ENCODE data around the gene NLGN2. TPM values are rescaled to one million over a fixed set of nuclear protein-coding genes. Genes with fewer than 3 reads are reported as not detected.

Gene NLGN2
- total RNA-seq, 1 donor from 2014 or later = 34.3 TPM

DNA sequence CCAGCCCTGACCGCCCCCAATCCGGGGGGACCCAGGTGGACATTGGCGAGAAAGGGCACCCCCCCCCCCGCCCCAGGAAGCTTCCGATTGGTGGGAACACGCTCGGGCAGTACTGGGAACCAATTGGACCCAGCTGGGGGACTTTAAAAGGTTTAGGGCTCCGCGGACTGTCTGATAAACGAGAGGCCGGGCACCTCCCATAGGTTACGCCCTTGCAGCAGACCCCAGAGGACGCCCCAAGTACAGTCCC is 4.0 kb upstream of the NLGN2 start:
- intact Hi-C loops (cut with DNase I) = loop anchor here (1.0 to 10.0 kb wide), 2 partner anchors 73 to 281 kb away; partner anchors contain the start of genes TP53 and WRAP53
- no peaks in the 10 kb centered on the region for H3K36me3 ChIP-seq
- TF ChIP-seq, protein P1, sequence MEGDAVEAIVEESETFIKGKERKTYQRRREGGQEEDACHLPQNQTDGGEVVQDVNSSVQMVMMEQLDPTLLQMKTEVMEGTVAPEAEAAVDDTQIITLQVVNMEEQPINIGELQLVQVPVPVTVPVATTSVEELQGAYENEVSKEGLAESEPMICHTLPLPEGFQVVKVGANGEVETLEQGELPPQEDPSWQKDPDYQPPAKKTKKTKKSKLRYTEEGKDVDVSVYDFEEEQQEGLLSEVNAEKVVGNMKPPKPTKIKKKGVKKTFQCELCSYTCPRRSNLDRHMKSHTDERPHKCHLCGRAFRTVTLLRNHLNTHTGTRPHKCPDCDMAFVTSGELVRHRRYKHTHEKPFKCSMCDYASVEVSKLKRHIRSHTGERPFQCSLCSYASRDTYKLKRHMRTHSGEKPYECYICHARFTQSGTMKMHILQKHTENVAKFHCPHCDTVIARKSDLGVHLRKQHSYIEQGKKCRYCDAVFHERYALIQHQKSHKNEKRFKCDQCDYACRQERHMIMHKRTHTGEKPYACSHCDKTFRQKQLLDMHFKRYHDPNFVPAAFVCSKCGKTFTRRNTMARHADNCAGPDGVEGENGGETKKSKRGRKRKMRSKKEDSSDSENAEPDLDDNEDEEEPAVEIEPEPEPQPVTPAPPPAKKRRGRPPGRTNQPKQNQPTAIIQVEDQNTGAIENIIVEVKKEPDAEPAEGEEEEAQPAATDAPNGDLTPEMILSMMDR (IDR thresholded peaks at IDR 0.05) = no peak
- no peak for DNase-seq (ENCODE audit: low spot score in 2 of 2)
- no peaks in the 10 kb centered on the region for H3K9me3 ChIP-seq
- no peaks in the 10 kb centered on the region for H3K27me3 ChIP-seq
- H3K27ac ChIP-seq = peak overlapping the region; percentile 87 to 92
- H3K4me1 ChIP-seq = peaks cover 0 to 22% of the 10 kb centered on the region in 2 donors
- peak overlapping the region; percentile 69 to 85 for H3K4me3 ChIP-seq

DNA sequence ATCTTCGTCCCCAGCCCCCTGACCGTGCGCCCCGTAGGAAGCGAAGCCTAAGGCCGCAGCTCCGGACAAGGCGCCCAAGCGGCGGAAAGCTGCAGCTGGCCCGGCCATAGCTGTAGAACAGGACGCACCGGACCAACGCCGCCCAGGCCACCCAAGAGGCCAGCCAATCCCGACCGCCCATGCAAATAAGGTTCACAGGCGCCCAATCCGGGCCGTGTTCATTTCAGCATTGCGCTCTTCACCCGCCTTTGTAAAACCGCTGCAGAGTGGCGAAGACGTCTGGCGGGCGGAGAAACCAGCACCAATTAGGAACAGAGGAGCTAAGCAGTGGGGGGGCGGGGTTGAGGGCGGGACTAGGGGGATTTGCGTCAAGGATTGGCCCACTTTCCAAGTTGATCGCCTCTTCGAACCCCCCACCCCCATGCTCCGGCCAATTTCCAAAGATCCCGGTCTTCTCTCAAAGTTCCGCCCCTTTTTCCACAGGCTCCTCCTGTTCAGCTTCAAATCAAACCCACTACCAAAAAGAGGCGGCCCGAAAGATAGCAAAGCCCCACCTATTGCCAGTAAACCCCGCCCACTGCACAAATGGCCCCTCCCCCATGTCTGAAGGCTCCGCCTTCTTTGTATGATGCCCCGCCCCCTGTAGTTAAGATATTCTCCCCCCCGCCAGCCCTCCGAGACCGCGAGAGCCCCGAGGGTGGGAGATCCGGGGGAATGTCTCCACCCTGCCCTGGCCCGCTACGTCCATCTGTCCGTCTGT is 3.5 kb upstream of the NLGN2 start, which contains the start of gene TMEM256:
Gene TMEM256 (minus strand): TSS at position 121 of the 760 bp plus-strand sequence. CDS start 13 bp downstream, at position 108.
- peaks cover 0 to under 1% of the 10 kb centered on the region in 2 donors for H3K36me3 ChIP-seq
- no peaks in the 10 kb centered on the region for H3K27me3 ChIP-seq
- TF ChIP-seq, protein P1 (IDR thresholded peaks at IDR 0.05) = peak in 2 of 3 experiments; percentile 5 to 25
- H3K27ac ChIP-seq = peak within 1 kb of the TSS; percentile 89 to 92
- H3K4me3 ChIP-seq = peak within 1 kb of the TSS; percentile 69 to 85
- intact Hi-C loops (cut with DNase I) = loop anchor here (1.0 to 10.0 kb wide), 7 partner anchors 10 to 281 kb away; partner anchors contain the start of genes PLSCR3, POLR2A, SENP3 and TMEM102
- peak; percentile 97 to 100 for DNase-seq (ENCODE audit: low spot score in 2 of 2)
- no peaks in the 10 kb centered on the region for H3K9me3 ChIP-seq
- H3K4me1 ChIP-seq = peaks cover 0 to 22% of the 10 kb centered on the region in 2 donors

DNA sequence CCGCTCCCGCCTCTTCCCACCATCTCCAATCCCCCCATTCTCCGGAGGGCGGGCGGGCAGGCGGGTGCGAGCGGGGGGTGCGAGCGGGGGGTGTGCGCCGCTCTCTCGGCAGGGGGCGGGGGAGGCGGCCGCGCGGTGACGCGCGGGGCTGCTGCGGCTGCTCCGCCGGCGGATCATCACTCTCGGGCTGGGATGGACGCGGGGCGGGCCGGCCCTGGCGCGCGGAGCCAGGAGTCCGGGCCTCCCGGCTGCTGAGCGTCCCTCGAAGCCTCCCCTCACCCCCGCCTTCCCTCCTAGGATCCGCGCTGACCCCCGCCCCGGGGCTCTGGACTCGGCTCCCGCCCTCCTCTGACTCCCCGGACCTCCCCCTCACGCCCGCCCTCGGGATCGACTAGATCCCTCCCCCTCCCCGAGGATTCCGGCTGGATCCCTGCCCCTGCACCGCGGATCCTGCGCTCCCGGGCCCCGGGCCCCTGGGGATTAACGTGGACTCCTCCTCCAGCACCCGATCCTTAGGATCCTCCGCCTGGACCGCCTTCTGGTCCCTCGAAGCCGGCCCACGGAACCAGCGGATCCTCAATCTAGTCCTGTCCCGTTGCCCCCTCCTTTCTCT is 2.8 kb upstream of the NLGN2 start:
- H3K27me3 ChIP-seq = no peaks in the 10 kb centered on the region
- intact Hi-C loops (cut with DNase I) = loop anchor here (1.0 to 10.0 kb wide), 6 partner anchors 11 to 280 kb away; partner anchors contain the start of genes PLSCR3, POLR2A, SENP3 and TMEM102
- no peaks in the 10 kb centered on the region for H3K9me3 ChIP-seq

DNA sequence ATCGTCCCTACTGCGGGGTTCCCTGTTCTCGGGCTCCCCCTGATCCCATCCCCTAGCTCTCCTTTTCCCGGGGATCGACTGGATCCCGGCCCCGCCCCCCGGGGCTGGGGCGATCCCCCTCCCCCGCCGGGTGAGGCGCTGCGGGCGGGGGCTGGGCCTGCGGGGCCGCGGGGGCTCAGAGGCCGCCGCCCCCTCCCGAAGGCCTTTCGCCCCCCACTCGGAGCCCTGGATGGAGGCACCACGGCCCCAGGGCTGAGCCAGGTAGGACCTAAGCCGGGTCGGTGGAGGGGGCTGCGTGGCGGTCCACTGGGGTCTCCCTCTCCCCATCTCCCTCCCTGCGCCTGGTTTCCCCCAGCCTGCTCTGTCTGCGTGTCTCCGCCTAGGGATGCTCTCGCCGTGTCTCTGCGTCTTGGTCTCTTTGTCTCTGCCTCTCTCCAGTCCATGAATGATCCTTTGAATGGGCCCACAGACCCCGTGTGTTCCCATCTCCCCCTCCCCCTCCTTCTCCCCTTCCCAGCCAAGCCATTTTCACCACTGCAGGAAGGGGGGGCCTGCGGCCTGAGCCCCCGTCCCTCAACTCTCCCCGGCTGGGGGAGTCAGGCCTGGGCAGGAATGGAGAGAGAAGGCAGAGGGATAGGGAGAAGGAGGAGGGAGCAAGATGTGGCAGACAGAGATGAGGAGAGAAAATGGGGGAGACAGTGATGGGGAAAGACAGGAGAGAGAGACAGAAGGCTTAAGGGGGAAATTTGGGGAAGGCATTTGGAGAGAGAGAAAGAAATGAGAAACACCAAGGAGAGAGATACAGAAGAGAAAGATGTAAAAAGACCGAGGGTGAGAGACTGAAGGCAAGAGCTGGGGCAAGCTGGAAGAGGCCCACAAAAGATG is 2.1 kb upstream of the NLGN2 start:
- peaks cover 0 to 22% of the 10 kb centered on the region in 2 donors for H3K4me1 ChIP-seq
- TF ChIP-seq, protein P1 (IDR thresholded peaks at IDR 0.05) = no peak
- peak overlapping the region; percentile 89 to 92 for H3K27ac ChIP-seq
- H3K36me3 ChIP-seq = peaks cover 0 to 7% of the 10 kb centered on the region in 2 donors
- no peaks in the 10 kb centered on the region for H3K9me3 ChIP-seq
- no peak for DNase-seq (ENCODE audit: low spot score in 2 of 2)
- no peaks in the 10 kb centered on the region for H3K27me3 ChIP-seq
- H3K4me3 ChIP-seq = peak overlapping the region; percentile 67 to 85
- intact Hi-C loops (cut with DNase I) = loop anchor here (2.0 to 10.0 kb wide), 2 partner anchors 155 to 279 kb away; partner anchors contain the start of genes SENP3, TP53 and WRAP53

More for the DNA sequence above, 2.8 kb upstream of the NLGN2 start:
- peaks cover 0 to 22% of the 10 kb centered on the region in 2 donors for H3K4me1 ChIP-seq
- DNase-seq (ENCODE audit: low spot score in 2 of 2) = peak in 1 of 2 donors; percentile 86
- peak overlapping the region; percentile 67 to 85 for H3K4me3 ChIP-seq
- H3K27ac ChIP-seq = peak overlapping the region; percentile 89 to 92
- H3K36me3 ChIP-seq = peaks cover 0 to 7% of the 10 kb centered on the region in 2 donors
- TF ChIP-seq, protein P1 (IDR thresholded peaks at IDR 0.05) = no peak

DNA sequence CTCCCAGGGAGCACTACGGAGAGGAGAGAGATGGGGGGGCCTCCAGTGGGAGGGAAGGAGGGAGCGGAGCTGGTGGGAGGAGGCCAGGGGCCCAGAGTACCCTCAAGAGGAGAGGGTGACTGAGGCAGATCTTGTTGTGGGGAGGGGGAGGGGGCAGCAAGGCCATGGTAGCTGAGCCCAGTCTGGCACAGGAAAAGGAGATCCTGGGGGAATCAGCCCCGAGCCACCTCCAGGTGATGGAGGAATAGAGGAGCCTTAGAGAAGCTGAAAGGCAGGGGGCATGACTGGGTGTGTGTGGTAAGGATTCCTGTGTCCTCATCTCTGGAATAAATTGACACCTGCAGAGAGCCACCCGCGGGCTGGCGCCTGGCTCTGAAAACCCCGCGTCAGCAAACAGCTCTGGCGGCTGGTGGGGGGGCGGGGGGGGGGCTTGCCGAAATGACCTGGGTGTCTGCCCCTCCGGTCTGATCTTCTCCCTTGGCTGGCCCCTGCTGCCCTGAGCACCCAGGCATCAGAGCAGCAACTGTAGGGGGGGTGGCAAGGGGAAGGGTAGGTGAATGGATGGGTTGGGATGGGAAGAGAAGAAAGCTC is 1.3 kb upstream of the NLGN2 start:
- H3K4me3 ChIP-seq = peak overlapping the region in 1 of 2 donors; percentile 85
- TF ChIP-seq, protein P1 (IDR thresholded peaks at IDR 0.05) = no peak

More for the DNA sequence above, 1.3 kb upstream of the NLGN2 start:
- no peaks in the 10 kb centered on the region for H3K9me3 ChIP-seq
- DNase-seq (ENCODE audit: low spot score in 2 of 2) = no peak
- peak overlapping the region; percentile 89 to 92 for H3K27ac ChIP-seq
- intact Hi-C loops (cut with DNase I) = loop anchor here (10.0 kb wide), 1 partner anchor 278 kb away; the partner anchor contains the start of genes TP53 and WRAP53
- peaks cover 0 to 7% of the 10 kb centered on the region in 2 donors for H3K36me3 ChIP-seq
- H3K4me1 ChIP-seq = peaks cover 0 to 22% of the 10 kb centered on the region in 2 donors
- no peaks in the 10 kb centered on the region for H3K27me3 ChIP-seq

All from ascending aorta (tissue), 2 donors.